ENCODE measurements around the gene NMUR2. TPM values are rescaled to one million over a fixed set of nuclear protein-coding genes. Genes with fewer than 3 reads are reported as not detected.

Gene NMUR2, protein sequence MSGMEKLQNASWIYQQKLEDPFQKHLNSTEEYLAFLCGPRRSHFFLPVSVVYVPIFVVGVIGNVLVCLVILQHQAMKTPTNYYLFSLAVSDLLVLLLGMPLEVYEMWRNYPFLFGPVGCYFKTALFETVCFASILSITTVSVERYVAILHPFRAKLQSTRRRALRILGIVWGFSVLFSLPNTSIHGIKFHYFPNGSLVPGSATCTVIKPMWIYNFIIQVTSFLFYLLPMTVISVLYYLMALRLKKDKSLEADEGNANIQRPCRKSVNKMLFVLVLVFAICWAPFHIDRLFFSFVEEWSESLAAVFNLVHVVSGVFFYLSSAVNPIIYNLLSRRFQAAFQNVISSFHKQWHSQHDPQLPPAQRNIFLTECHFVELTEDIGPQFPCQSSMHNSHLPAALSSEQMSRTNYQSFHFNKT
- not detected in 2 replicates for total RNA-seq

DNA sequence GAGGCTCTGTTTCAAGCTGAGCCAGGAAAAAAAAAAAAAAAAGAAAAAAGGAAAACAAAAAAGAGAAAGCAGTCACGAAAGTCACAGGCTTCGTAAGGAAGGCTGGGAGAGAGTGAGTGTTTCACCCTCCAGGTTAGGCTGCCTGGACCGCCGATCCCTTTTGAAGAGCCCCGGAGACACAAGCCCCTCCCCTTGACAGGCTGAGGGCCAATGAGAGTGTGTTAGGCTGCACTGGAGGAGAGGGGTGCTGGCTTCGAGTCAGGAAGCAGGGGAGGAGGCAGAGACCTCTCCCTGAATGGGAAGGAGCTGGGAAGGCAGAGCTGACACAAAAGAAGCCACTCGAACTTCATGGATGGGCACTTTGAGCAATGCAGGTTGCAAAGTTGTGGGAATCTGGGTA, at the start of gene NMUR2:
Gene NMUR2, minus strand, starts transcription at position 135 of the 400 bp plus-strand sequence. CDS start 166 bp downstream, outside the sequence.
- TF ChIP-seq, protein P1, sequence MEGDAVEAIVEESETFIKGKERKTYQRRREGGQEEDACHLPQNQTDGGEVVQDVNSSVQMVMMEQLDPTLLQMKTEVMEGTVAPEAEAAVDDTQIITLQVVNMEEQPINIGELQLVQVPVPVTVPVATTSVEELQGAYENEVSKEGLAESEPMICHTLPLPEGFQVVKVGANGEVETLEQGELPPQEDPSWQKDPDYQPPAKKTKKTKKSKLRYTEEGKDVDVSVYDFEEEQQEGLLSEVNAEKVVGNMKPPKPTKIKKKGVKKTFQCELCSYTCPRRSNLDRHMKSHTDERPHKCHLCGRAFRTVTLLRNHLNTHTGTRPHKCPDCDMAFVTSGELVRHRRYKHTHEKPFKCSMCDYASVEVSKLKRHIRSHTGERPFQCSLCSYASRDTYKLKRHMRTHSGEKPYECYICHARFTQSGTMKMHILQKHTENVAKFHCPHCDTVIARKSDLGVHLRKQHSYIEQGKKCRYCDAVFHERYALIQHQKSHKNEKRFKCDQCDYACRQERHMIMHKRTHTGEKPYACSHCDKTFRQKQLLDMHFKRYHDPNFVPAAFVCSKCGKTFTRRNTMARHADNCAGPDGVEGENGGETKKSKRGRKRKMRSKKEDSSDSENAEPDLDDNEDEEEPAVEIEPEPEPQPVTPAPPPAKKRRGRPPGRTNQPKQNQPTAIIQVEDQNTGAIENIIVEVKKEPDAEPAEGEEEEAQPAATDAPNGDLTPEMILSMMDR (IDR thresholded peaks at IDR 0.05; ENCODE audit: insufficient read depth, low read depth, low read length) = no peak
- no peak for DNase-seq (ENCODE audit: low read depth)

DNA sequence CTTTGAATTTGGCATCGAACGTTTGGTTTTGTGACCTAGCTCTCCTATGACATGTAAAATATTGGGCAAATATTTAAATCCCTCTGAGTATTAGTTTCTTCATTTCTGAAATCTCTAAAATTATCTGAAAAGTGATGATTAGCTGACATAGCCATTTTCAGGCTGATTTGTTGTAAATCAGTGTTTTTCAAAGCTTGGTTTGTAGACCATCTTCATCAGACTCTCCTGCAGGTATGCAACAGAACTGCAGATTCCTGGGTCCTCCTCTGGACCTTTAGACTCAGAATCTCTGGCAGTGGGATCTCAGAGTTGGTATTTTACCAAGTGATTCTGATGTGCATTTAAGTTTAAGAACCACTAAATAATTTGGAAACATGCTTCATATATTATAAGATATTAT, 38.9 kb upstream of the NMUR2 start:
- TF ChIP-seq, protein P1 (IDR thresholded peaks at IDR 0.05; ENCODE audit: insufficient read depth, low read depth, low read length) = no peak
- no peak overlapping the region for H3K4me3 ChIP-seq (ENCODE audit: low read depth, low read length)
- no peak for DNase-seq (ENCODE audit: low read depth)

More for the DNA sequence above, at the start of gene NMUR2:
- no peak within 1 kb of the TSS for H3K4me3 ChIP-seq (ENCODE audit: low read depth, low read length)

- TF ChIP-seq, protein P1 (IDR thresholded peaks at IDR 0.05; ENCODE audit: insufficient read depth, low read depth, low read length) = no peak
- no peak overlapping the region for H3K4me3 ChIP-seq (ENCODE audit: low read depth, low read length)
- DNase-seq (ENCODE audit: low read depth) = no peak
Measured at GRCh38 chr5:152439791-152440190, 34.7 kb upstream of the NMUR2 start.

DNA sequence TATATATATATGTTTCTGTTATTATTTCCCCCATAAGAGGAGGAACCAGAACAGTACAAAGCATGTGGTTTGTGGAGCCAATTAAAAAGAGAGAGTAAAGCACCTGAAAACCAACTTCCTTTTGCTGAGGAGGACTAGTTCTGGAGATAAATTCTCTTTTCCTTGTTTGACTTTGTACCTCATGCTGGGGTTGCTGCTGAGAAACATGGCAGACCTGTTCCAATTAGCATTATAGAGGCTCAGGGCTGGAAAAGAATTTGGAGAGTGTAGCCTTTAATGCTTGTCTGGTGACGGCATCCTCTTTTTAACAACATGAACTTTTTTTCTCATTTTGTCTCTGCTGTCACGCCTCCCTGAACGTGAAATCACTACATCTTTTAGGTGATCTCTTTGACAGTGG, 32.8 kb upstream of the NMUR2 start:
- no peak overlapping the region for H3K4me3 ChIP-seq (ENCODE audit: low read depth, low read length)
- TF ChIP-seq, protein P1 (IDR thresholded peaks at IDR 0.05; ENCODE audit: insufficient read depth, low read depth, low read length) = no peak
- no peak for DNase-seq (ENCODE audit: low read depth)

GRCh38 chr5:152427721-152428120, 22.6 kb upstream of the NMUR2 start:
- TF ChIP-seq, protein P1 (IDR thresholded peaks at IDR 0.05; ENCODE audit: insufficient read depth, low read depth, low read length) = no peak
- DNase-seq (ENCODE audit: low read depth) = no peak

DNA sequence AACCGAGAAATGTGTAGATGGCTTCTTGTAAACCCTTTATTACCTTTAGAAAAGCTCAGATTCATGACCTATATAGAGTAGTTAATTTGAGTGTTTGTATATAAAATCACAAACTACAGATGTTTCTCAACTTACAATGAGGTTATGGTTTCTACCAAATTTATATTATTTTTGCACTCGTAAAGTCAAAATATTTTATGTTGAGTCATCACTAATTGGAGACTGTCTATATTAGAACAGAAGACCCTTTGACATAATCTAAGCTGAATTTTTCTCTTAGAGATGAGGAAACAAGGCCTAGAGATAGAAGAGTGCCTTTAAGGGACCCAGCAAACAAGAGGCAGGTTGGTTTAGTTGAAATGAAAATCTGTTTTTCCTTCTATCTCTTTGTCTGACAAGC, 20.0 kb upstream of the NMUR2 start:
- no peak overlapping the region for H3K4me3 ChIP-seq (ENCODE audit: low read depth, low read length)
- no peak for DNase-seq (ENCODE audit: low read depth)
- TF ChIP-seq, protein P1 (IDR thresholded peaks at IDR 0.05; ENCODE audit: insufficient read depth, low read depth, low read length) = no peak

More at GRCh38 chr5:152427721-152428120, 22.6 kb upstream of the NMUR2 start:
- H3K4me3 ChIP-seq (ENCODE audit: low read depth, low read length) = no peak overlapping the region
